ENCODE data around the gene RAB3GAP1.
"Not testable (repeated sequence)": the region's sequence is repeated elsewhere in the genome, so short reads cannot be mapped to it uniquely, and the experiment has no call there.

RAB3GAP1 gene

GRCh38 chr2:135119582-135119981, 67.5 kb downstream of the RAB3GAP1 start:
- no peak for DNase-seq

- no peak for DNase-seq
These were observed 69.0 kb downstream of the RAB3GAP1 start for GRCh38 chr2:135121016-135121657.

GRCh38 chr2:135121658-135122039, 69.6 kb downstream of the RAB3GAP1 start:
- not testable (repeated sequence) for DNase-seq

- no peak for DNase-seq
These were observed 73.1 kb downstream of the RAB3GAP1 start for GRCh38 chr2:135124924-135125886.

GRCh38 chr2:135125940-135126339, 73.8 kb downstream of the RAB3GAP1 start:
- no peak for DNase-seq

GRCh38 chr2:135130751-135131150, 78.7 kb downstream of the RAB3GAP1 start:
- DNase-seq, result no peak

- DNase-seq, result no peak
These were observed 80.2 kb downstream of the RAB3GAP1 start for GRCh38 chr2:135132314-135132713.

- no peak for DNase-seq
These were observed 88.5 kb downstream of the RAB3GAP1 start for GRCh38 chr2:135140606-135141005.

- DNase-seq, result no peak
These were observed 90.2 kb downstream of the RAB3GAP1 start for GRCh38 chr2:135142323-135142722.

GRCh38 chr2:135144343-135144742, 92.3 kb downstream of the RAB3GAP1 start:
- no peak for DNase-seq

- DNase-seq, result no peak
These were observed 97.2 kb downstream of the RAB3GAP1 start for GRCh38 chr2:135149251-135149650.

GRCh38 chr2:135150725-135151124, 98.6 kb downstream of the RAB3GAP1 start:
- DNase-seq, result no peak

GRCh38 chr2:135151615-135152014, 99.5 kb downstream of the RAB3GAP1 start:
- DNase-seq, result no peak

GRCh38 chr2:135152361-135152760, 100.3 kb downstream of the RAB3GAP1 start:
- no peak for DNase-seq

- no peak for DNase-seq
These were observed 102.9 kb downstream of the RAB3GAP1 start for GRCh38 chr2:135154962-135155361.

- DNase-seq, result no peak
These were observed 105.8 kb downstream of the RAB3GAP1 start for GRCh38 chr2:135157856-135158255.

GRCh38 chr2:135159191-135159590, 107.1 kb downstream of the RAB3GAP1 start:
- no peak for DNase-seq

GRCh38 chr2:135162377-135162776, 110.3 kb downstream of the RAB3GAP1 start:
- no peak for DNase-seq

GRCh38 chr2:135162786-135163185, 110.7 kb downstream of the RAB3GAP1 start:
- DNase-seq, result no peak

- DNase-seq, result no peak
These were observed 111.2 kb downstream of the RAB3GAP1 start for GRCh38 chr2:135163306-135163705.

GRCh38 chr2:135163901-135164300, 111.8 kb downstream of the RAB3GAP1 start:
- DNase-seq, result no peak

- DNase-seq, result no peak
These were observed 112.3 kb downstream of the RAB3GAP1 start for GRCh38 chr2:135164431-135164830.

GRCh38 chr2:135167273-135167672, 115.2 kb downstream of the RAB3GAP1 start:
- DNase-seq, result no peak

- no peak for DNase-seq
These were observed 116.2 kb downstream of the RAB3GAP1 start for GRCh38 chr2:135168204-135168856.

Data from CD4-positive, alpha-beta T cell treated with Interleukin-12 subunit alpha and Interleukin-12 subunit beta, for 1 hour (primary cell).